ENCODE data around the gene ASS1.
"Not testable (repeated sequence)": the region's sequence is repeated elsewhere in the genome, so short reads cannot be mapped to it uniquely, and the experiment has no call there.

Gene ASS1

DNA sequence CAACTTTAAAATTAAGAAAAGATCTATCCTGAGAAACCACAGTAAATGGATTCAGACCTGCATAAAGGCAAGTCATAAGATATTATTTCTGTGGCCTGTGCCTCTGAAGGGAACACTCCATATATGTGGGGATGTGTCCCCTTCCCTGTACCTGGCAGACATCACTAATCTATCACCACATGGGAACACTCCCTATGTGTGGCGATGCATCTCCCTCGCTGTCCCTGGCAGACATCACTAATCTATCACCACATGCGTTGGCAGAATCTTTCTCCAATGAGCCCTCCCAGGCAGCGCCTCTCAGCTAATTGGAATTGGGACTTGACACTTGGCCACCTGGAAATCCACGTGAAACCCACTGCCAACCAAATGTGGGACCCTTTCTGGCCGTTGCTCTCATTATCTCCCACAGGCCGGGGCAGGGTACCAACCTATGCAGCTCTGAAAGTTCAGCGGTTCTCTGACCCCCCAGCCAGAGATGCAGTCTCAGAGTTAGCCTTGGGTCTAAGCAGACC is 25.2 kb upstream of the ASS1 start:
- DNase-seq: no peak

DNA sequence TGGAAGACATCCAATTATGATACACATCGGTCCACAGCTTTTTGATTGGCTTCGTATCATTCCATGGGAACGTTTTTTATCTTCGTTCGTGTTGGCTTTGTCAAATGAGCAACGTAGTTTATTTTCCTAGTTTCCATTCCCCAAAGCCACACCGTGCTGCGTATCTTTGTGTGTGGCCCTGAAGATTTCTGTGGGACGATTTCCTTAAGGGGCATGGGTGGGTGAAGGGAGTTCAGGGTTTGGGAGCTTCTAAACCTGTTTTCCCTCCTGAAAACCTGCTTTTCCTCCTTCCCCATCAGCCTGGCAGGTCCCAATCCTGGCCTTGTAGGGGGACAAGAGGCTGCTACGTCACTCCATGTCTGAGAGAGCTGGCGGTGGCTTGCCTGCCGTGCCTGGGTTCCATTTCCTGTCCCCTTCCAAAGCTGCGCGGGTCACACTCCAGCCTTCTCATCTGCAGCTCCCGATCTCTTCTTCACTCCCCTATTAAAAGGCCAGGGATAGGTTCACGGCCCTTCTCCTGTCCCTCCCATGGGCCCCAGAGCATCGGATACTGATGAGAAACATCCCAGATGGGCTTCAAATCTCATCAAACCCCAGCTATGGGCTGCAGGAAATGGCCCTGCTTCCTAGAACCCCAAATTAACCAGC is 23.5 kb upstream of the ASS1 start:
- no peak for DNase-seq

DNA sequence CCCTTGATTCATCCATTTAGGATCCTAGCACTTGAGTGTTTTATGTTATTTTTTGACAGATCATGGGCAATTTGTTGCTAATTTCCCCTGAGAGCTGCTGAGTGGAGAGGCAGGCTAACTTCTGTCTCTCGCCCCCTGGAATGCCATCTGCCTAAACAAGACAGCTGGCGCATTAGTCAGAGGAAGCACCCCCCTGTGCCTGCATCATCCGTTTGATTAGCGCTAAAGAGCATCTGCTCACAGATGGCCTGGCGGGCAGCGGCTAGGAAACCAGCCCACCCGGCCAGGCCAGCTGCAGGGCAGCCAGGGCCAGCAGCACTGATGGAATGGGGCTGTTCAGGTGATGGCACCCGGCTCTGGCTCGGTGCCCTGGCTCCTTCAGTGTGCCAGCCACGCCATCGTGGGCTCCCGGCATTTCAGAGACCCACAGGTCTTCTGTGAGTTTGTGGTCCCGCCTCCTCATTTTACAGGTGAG is 22.9 kb upstream of the ASS1 start:
- DNase-seq: no peak

DNA sequence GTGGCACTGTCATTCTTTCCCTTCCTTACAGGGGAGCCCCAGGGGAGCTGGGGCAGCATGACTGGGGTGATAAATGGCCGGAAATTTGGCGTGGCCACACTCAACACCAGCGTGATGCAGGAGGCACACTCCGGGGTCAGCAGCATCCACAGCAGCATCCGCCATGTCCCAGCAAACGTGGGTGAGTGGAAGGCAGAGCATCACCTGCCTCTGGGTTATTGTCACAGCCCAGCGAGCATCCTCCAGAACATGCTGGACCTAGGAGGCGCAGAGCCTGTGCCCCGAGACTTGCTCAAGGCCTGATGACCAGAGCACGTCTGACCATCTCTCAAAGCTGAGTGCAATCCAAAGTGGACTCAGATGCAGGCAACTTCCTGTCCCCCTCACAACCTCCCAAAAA is 22.2 kb upstream of the ASS1 start:
- no peak for DNase-seq

DNA sequence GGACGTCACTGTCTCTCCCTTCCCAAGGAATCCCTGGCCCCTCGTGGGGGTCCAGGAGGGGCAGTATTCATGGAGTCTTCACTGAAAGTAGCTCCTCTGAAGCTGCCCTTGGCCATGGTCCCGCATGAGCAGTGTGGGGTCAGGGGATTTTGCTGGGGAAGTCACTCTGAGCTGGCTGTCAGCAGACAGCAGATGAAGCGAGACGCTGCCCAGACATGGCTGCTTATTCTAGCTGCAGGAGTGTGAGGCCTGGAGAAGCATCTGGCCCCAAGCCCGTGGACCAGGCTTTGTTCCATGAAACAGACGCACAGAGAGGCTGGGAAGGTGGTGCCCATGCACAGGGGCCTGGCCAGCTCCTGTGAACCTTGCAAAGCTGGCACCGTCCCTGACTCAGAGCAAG is 21.5 kb upstream of the ASS1 start:
- DNase-seq: no peak

DNA sequence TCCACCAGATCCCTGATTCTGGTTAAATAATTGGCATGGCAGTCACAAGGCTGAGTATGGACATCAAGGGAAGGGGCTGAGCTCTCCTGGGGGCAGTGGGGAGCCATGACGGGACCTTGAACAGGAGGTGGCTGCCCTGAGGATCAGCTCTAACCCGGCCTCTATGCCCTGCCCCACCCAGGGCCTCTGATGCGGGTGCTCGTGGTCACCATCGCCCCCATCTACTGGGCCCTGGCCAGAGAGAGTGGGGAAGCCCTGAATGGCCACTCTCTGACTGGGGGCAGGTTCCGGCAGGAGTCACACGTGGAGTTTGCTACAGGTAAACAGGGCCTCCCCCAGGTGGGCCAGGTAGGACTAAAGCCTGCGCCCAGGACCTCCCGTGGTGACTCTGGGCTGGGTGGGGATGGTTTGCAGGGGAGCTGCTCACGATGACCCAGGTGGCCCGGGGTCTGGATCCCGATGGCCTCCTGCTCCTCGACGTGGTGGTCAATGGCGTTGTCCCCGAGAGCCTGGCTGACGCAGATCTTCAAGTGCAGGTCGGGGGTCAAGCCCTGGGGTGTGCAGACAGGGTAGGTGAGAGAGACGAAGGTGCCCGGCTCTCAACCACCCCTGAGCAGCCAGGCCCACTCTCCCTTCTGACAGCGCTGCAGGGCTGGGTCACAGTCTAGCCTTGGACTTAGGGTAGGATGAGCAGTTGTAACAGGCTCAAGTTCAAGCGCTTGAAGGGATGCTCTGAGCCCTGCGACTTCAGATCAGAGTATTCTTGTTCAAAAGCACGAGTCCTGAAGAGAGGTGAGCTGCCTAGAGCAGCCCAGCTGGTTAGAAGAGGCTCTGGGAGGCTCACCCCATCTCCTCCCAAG is 19.9 kb upstream of the ASS1 start:
- DNase-seq: no peak

DNA sequence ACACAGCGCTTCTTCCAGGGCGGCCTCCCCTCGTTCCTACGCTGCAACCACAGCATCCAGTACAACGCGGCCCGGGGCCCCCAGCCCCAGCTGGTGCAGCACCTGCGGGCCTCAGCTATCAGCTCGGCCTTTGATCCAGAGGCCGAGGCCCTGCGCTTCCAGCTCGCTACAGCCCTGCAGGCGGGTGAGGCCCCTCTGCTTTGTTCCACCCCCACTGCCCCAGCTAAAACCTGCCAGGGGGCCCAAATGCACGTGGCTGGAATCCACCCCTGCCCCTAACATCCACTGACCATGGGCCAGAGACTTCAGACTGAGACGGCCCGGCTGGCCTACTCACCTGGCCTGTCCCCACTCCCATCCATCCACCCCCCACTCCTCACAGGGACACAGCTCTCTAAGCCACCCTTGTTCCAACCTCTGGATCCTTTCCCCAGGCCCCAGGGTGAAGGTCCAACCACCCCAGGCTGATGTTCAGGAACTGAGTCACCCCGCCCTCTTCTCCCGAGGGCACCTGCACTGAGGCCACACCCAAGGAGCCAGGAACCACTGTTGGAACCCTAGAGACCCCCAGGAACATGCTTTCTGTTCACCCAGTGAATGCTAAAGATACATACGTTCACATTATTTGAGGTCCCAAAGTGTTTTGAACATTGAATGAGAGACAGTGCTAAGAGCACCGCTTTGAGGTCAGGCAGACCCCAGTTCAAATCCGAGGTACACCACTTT is 18.9 kb upstream of the ASS1 start:
- DNase-seq: no peak

DNA sequence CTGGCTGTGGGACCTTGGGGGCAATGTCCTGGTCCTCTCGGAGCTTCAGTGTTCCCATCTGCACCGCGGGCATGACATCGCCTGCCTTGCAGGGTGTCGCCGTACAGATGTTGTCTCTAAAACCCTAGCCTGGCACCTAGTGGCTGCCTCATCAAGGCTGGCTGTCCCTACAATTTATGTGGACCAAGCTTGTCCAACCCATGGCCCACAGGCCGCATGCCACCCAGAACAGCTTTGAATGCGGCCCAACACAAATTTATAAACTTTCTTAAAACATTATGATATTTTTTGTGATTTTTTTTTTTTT is 18.3 kb upstream of the ASS1 start:
- DNase-seq: no peak

DNA sequence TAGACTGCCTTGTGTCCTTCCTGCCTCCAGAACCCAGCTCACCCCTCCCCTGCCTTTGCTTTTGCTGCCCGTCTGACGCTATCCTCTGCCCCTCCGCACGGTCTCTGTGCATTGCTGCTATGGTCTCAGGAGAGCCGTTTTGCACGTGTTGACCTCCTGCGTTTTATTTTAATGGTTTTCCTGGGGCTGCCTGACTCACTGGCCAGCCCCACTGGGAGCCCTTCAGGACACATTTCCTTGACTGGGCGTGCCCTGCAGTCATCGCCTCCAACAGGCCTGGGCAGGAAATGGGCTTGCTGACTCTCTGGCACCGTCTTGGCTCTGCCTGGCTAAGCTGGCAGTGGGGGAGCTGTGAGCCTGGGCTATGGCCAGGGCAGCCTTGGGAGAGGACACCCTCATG is 17.9 kb upstream of the ASS1 start:
- peak; percentile 36 for DNase-seq

DNA sequence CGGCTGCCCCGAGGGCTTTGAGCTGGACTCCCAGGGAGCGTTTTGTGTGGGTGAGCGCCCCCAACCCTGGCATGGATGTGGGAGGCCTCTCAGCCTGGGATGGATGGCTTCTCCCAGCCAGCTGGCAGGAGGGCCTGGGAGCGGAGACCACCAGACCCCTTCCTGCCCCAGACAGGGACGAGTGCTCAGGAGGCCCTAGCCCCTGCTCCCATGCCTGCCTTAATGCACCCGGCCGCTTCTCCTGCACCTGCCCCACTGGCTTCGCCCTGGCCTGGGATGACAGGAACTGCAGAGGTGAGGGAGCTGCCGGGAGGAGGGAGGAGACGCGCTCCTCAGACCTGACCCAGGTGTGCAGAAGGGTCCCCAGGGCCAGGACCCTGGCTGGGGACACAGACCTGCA is 17.4 kb upstream of the ASS1 start:
- DNase-seq: no peak

DNA sequence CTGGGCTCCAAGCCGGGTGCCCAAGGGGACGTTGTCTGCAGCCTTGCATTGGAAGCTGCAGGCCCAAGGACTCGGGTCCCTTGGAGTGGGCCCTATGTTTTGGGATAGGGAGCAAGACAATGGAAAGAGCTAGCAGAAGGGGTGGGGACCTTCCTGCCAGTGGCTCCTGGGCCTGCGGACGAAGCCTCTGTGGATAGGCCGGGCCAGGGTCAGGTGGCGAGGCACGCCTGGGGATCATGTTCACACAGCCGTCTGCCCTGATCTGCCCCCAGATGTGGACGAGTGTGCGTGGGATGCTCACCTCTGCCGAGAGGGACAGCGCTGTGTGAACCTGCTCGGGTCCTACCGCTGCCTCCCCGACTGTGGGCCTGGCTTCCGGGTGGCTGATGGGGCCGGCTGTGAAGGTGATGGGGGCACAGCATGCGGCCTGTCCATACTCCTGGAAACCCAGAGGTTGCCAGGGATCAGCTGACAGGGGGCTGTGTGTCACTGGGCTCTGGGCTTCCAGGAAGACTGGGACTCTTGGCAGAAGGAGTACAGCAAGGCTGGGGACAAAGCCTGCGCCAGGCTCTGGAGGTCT is 16.6 kb upstream of the ASS1 start:
- DNase-seq: no peak

DNA sequence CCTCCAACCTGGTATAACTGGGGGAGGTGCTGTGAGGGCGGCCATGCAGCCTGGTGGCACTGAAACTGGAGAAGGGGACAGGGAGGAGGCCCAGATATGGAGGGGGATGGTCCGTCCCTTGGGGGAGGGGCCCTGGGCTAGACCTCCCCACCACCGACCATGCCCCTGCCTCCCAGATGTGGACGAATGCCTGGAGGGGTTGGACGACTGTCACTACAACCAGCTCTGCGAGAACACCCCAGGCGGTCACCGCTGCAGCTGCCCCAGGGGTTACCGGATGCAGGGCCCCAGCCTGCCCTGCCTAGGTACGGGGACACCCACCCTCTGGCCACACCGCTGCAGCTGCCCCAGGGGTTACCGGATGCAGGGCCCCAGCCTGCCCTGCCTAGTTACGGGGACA is 15.4 kb upstream of the ASS1 start:
- no peak for DNase-seq

DNA sequence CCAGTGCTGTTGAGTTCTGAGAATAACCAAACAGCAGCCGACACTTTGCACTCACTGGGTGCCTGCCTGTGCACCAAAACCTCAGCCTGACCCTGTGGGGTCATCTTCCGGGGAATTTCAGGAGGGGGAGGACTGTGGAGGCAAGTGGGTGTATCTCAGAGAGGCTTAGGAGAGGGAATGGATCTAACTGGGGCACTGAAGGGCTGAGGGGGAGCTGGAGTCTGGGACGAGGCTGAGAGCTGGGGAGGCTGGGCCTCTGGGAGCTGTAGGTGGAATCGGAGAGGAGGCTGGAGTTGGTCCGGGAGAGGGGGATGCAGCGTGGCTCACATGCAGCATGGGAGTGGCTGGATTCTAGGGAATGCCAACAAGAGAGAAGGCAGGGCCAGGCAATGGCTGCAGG is 14.9 kb upstream of the ASS1 start:
- DNase-seq: no peak

DNA sequence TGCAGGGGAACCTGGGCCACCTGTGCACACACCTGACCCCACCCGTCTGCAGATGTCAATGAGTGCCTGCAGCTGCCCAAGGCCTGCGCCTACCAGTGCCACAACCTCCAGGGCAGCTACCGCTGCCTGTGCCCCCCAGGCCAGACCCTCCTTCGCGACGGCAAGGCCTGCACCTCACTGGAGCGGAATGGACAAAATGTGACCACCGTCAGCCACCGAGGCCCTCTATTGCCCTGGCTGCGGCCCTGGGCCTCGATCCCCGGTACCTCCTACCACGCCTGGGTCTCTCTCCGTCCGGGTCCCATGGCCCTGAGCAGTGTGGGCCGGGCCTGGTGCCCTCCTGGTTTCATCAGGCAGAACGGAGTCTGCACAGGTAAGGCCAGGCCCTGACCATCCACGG is 14.5 kb upstream of the ASS1 start:
- DNase-seq: no peak

DNA sequence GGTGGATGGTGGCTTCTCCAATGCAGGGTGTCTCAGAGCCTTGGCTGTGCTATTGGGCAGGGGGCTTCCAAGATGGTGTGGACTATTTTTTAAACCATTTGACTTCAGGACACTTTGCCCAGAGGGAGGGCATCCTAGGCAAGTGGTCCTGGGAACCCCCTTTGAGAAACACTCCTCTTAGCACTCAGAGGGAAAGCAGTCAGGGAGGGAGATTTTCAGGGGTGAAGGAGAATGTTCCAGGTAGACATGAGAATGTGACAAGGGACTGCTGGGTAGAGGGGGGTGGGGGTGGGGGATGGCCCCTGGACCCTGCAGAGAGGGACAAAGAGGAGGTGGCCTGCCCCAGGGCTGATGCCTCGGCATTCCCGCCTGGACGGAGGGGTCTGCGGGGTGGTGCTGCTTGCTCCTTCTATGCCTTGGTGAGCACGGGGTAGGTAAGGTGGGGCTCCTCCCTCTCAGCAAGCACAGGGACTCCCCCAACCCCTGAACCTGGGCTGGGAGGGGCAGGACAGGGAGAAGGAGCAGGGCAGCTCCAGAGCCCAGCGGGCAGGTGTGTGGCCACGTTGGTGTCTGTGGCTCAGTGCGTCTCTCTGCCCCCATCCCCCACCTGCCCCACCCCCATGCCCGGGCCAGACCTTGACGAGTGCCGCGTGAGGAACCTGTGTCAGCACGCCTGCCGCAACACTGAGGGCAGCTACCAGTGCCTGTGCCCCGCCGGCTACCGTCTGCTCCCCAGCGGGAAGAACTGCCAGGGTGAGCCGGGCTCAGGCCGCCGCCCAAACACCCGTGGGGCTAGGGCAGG is 13.8 kb upstream of the ASS1 start:
- DNase-seq: no peak

DNA sequence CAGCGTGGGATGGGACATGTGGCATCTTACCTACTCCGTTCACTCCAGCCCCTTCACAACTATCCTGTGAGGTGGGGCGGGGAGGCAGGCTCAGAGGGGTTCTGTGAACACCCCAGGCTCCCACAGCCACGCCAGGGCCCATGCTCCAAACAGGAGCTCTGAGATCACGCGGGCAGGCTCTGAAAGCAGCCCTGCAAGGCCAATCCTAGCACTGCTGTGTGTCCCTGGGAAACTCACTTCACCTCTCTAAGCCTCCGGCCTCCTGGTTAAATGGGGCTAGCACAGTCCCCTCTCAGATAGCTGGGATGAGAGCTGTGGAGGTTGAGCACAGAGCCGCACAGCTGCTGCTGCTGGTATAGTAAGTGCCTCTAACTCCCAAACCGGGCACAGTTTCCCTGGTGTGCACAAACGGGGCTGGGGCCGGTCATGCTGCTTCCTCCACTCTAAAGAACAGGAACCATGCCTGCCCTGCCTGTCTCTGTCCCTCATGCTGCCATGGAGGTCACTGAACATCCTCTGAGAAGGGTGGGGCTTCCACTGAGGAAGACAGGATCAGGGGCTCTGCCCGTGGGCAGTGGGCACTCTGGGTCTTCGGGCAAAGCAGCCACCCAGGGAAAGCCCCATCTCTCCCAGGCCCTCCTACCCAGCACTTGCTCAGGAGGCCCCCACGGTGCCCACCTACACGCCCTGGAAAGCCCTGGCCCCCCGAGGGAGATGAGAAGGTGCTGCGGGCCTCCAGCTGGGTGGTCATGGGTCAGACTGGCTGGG is 13.0 kb upstream of the ASS1 start:
- DNase-seq: no peak

DNA sequence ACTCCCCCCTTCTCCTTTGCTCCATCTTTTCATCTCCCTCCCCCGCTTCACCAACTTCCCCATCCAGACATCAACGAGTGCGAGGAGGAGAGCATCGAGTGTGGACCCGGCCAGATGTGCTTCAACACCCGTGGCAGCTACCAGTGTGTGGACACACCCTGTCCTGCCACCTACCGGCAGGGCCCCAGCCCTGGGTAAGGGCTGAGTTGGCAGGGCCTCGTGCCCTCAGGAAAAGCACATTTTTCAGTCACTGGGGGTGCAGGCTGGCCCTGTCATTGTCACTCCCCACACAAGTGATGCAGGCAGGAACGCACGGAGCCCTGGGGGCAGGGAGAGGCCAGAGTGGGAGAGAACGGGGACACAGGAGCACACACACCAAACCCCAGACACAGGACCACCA is 12.4 kb upstream of the ASS1 start:
- DNase-seq: no peak

DNA sequence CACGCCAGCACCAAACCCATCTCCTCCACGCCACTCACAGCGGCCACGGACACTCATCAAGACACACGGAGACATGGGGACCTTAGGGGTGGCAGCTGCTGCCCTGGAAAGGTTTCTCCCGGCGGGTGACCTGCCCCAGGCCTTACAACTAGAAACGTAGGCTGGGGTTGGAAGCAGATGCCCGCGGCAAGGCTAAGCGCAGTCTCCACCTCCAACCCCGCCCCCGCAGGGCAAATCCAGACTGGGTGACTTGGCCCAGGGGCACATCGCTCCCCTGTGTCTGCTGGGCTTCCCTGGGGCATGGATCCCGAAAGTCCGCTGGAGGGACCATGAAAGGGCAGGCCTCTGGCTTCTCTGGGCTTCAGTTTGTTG is 12.0 kb upstream of the ASS1 start:
- no peak for DNase-seq

DNA sequence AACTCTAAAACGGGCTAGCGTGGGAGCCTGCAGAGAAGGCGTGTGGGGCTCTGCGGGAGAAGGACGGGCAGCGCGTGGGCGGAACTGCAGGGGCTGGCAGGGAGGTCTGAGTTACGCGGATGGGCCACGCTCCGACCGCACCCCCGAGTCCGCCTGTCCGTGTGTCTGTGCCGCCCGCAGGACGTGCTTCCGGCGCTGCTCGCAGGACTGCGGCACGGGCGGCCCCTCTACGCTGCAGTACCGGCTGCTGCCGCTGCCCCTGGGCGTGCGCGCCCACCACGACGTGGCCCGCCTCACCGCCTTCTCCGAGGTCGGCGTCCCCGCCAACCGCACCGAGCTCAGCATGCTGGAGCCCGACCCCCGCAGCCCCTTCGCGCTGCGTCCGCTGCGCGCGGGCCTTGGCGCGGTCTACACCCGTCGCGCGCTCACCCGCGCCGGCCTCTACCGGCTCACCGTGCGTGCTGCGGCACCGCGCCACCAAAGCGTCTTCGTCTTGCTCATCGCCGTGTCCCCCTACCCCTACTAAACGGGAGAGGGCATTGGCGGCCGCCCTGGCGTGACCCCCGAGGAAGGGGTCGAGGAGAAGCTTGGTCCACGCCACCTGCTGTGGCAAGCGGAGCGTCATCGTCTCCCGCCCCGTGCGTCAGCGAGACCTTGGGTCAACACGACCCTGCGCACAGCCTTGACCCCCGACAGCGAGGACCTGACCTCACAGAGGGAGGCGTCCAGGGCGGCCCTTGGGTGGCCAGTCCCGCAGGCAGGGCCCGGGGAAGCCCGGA is 11.4 kb upstream of the ASS1 start:
- peak; percentile 32 for DNase-seq

DNA sequence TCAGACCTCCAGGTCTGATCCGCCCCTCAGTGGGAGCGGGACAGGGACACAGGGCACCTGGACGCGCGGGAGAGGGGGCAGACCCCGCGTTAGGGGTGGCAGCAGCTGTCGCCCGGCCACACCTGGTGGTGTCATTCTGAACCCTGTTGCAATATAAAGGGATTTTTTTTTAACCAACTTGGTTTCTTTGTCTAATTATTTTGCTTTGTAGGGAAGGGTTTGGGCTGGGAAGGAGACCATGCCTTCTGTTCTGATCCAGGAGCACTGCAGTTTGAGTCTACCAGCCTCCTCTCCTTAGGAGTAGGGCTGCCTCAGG is 10.9 kb upstream of the ASS1 start:
- no peak for DNase-seq

DNA sequence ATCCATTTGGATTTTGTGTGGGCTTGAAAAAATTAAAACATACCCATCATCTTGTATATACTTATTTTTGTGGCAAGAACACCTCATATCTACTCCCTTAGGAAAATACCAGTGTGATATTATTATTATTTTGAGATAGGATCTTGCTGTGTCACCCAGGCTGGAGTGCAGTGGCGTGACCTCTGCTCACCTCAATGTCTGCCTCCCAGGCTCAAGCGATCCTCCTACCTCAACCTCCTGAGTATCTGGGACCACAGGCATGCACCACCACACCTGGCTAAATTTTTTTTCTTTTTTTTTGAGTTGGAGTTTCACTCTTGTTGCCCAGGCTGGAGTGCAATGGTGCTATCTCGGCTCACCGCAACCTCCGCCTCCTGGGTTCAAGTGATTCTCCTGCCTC is 10.1 kb upstream of the ASS1 start:
- not testable (repeated sequence) for DNase-seq
